ENCODE results near the gene FBXW4. TPM values are rescaled to one million over a fixed set of nuclear protein-coding genes. Genes with fewer than 3 reads are reported as not detected.

The FBXW4 gene
- total RNA-seq, 1 donor from 2014 or later: 21.9 TPM

DNA sequence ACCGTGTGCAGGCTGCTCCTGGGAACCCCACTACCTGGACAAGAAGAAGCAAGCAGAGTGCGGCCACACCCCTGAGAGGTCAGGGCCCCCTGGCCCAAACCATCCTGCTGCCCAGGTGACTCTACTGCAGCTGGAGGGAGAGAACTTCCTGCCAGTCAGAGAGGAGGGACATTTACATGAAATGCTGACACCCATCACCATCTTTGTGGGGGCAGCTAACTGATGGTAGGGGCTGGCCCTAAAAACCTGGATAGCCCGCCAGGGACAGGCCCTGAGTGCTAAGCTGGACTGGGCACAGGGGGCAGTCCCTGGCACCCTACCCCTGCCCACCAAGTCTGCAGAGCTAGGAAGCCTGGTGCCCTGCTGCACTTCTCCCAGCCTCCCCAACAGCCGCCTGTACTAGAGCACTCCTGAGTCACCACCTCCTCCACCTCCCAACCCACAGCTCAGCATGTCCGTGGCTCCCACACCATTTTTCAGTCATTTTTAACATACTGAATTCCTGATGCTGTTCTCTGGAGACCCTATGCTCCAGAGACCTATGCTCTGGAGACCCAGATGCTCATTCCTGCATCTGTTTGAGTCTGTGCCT lies 79.3 kb downstream of the FBXW4 start:
- Histone ChIP-seq H4K20me1 (ENCODE audit: insufficient read depth, low read length) (peaks cover 14% of the 10 kb centered on the region), H3K4me3 (ENCODE audit: insufficient read depth, low read depth, low read length) (no peak overlapping the region), H3K9ac (ENCODE audit: low read length) (no peak overlapping the region), H3K27me3 (ENCODE audit: insufficient read depth, low read length) (no peaks in the 10 kb centered on the region), H3K9me3 (ENCODE audit: insufficient read depth, low read depth, low read length) (no peaks in the 10 kb centered on the region), H3K36me3 (ENCODE audit: insufficient read depth, low read length) (no peaks in the 10 kb centered on the region), H3K4me1 (ENCODE audit: insufficient read depth, low read length) (no peaks in the 10 kb centered on the region), H3K79me2 (ENCODE audit: insufficient read depth, low read length) (no peaks in the 10 kb centered on the region), H3K4me2 (ENCODE audit: low read length) (no peak overlapping the region), H2AFZ (ENCODE audit: low read depth, low read length) (no peak overlapping the region), H3K27ac (ENCODE audit: low read depth, low read length) (no peak overlapping the region)
- FAIRE-seq (no peak), DNase-seq (ENCODE audit: low read depth) (no peak)
- TF ChIP-seq EZH2 (IDR thresholded peaks at IDR 0.05; ENCODE audit: insufficient read depth, low read length): no peak
- TF ChIP-seq, protein P1, sequence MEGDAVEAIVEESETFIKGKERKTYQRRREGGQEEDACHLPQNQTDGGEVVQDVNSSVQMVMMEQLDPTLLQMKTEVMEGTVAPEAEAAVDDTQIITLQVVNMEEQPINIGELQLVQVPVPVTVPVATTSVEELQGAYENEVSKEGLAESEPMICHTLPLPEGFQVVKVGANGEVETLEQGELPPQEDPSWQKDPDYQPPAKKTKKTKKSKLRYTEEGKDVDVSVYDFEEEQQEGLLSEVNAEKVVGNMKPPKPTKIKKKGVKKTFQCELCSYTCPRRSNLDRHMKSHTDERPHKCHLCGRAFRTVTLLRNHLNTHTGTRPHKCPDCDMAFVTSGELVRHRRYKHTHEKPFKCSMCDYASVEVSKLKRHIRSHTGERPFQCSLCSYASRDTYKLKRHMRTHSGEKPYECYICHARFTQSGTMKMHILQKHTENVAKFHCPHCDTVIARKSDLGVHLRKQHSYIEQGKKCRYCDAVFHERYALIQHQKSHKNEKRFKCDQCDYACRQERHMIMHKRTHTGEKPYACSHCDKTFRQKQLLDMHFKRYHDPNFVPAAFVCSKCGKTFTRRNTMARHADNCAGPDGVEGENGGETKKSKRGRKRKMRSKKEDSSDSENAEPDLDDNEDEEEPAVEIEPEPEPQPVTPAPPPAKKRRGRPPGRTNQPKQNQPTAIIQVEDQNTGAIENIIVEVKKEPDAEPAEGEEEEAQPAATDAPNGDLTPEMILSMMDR (IDR thresholded peaks at IDR 0.05; ENCODE audit: insufficient read depth, low read depth, low read length): no peak
- Mint-ChIP-seq H3K4me1 (ENCODE audit: low read depth, unreplicated experiment) (peaks cover 7% of the 10 kb centered on the region), H3K4me3 (ENCODE audit: unreplicated experiment) (no peak overlapping the region), H3K27me3 (ENCODE audit: low read depth, unreplicated experiment) (no peaks in the 10 kb centered on the region), H3K27ac (ENCODE audit: unreplicated experiment) (no peak overlapping the region), H3K9me3 (ENCODE audit: unreplicated experiment) (no peaks in the 10 kb centered on the region), H3K36me3 (ENCODE audit: low read depth, unreplicated experiment) (peaks cover 25% of the 10 kb centered on the region)

DNA sequence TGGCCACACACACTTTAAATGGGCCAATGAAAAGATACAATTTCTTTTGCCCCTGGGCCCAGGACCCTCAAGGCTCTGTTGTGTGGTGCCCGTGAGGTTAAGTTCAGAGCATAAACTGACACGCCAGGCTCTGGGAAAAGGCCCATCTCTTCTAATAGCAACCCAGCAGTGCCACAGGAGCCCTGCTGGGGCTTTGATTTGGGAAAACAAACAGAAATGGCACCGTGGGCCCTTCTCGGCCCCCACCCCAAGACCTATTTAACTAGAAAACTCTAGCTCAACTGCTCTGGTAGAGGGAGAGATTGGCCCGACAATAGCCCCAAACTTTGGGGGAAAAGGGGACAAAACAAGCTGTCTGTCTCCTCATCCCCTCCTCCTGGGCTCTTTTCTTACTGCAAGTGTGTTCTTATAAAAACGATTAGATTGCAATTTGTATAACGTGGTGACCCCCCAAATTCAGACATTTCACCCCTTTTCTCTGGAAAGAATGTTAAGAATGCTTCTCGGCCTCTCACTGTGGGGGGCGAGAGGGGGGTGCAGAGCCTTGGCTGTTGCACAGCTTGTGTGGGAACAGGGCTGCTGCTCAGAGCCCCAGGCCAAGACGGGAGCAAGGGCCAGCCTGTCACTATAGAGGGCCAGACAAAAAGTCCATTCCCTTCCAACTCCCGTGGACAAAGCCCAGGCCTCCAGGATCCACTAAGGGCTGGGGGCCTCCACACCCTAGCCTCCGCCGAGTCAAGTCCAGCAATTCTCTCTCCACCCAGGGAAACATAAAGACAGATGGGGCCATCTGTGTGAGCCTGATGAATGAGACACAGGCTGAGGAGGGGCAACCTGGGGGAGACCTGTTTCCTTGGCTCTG lies 80.1 kb downstream of the FBXW4 start:
- no peak overlapping the region for H3K4me2 ChIP-seq (ENCODE audit: low read length)

More for the DNA sequence above, 80.1 kb downstream of the FBXW4 start:
- Mint-ChIP-seq H3K27ac (ENCODE audit: unreplicated experiment) (no peak overlapping the region), H3K27me3 (ENCODE audit: low read depth, unreplicated experiment) (no peaks in the 10 kb centered on the region), H3K9me3 (ENCODE audit: unreplicated experiment) (no peaks in the 10 kb centered on the region), H3K4me1 (ENCODE audit: low read depth, unreplicated experiment) (peaks cover 8% of the 10 kb centered on the region), H3K36me3 (ENCODE audit: low read depth, unreplicated experiment) (peaks cover 24% of the 10 kb centered on the region), H3K4me3 (ENCODE audit: unreplicated experiment) (no peak overlapping the region)
- H3K27me3 ChIP-seq (ENCODE audit: insufficient read depth, low read length): no peaks in the 10 kb centered on the region
- H3K27ac ChIP-seq (ENCODE audit: low read depth, low read length): no peak overlapping the region
- FAIRE-seq (no peak), DNase-seq (ENCODE audit: low read depth) (no peak)
- TF ChIP-seq EZH2 (IDR thresholded peaks at IDR 0.05; ENCODE audit: insufficient read depth, low read length): no peak
- TF ChIP-seq, protein P1 (IDR thresholded peaks at IDR 0.05; ENCODE audit: insufficient read depth, low read depth, low read length): no peak
- no peaks in the 10 kb centered on the region for H3K79me2 ChIP-seq (ENCODE audit: insufficient read depth, low read length)
- H3K4me1 ChIP-seq (ENCODE audit: insufficient read depth, low read length): peaks cover under 1% of the 10 kb centered on the region
- no peak overlapping the region for H2AFZ ChIP-seq (ENCODE audit: low read depth, low read length)
- H3K9me3 ChIP-seq (ENCODE audit: insufficient read depth, low read depth, low read length): no peaks in the 10 kb centered on the region
- no peaks in the 10 kb centered on the region for H3K36me3 ChIP-seq (ENCODE audit: insufficient read depth, low read length)
- no peak overlapping the region for H3K4me3 ChIP-seq (ENCODE audit: insufficient read depth, low read depth, low read length)
- H3K9ac ChIP-seq (ENCODE audit: low read length): no peak overlapping the region
- peaks cover 14% of the 10 kb centered on the region for H4K20me1 ChIP-seq (ENCODE audit: insufficient read depth, low read length)

All from astrocyte (in vitro differentiated cells and primary cell).